Epithelial cell of esophagus (primary cell): ENCODE data around the gene INHBE.
"Not testable (repeated sequence)": the region's sequence is repeated elsewhere in the genome, so short reads cannot be mapped to it uniquely, and the experiment has no call there.

ENCODE experiments used
- DNase-seq: peaks from one replicate; pipeline ENCODE4 v3.0.0; 2010; ENCODE audit warnings: low read depth
- H3K4me3 ChIP-seq: 2 replicates; pipeline ENCODE4 v1.5.1; 2011; ENCODE audit warnings: mild to moderate bottlenecking, low read length, control low read depth
- TF ChIP-seq, protein P1 (sequence below): IDR thresholded peaks from 2 replicates; pipeline ENCODE4 v1.5.1; 2011; ENCODE audit warnings: low read depth, mild to moderate bottlenecking, low read length, control low read depth, inconsistent platforms; ENCODE audit not compliant: insufficient read depth; ENCODE audit errors: missing control alignments

Gene INHBE

GRCh38 chr12:57490126-57490525 lies 35.0 kb downstream of the INHBE start:
- no peak overlapping the region for H3K4me3 ChIP-seq
- DNase-seq = no peak
- TF ChIP-seq, protein P1, sequence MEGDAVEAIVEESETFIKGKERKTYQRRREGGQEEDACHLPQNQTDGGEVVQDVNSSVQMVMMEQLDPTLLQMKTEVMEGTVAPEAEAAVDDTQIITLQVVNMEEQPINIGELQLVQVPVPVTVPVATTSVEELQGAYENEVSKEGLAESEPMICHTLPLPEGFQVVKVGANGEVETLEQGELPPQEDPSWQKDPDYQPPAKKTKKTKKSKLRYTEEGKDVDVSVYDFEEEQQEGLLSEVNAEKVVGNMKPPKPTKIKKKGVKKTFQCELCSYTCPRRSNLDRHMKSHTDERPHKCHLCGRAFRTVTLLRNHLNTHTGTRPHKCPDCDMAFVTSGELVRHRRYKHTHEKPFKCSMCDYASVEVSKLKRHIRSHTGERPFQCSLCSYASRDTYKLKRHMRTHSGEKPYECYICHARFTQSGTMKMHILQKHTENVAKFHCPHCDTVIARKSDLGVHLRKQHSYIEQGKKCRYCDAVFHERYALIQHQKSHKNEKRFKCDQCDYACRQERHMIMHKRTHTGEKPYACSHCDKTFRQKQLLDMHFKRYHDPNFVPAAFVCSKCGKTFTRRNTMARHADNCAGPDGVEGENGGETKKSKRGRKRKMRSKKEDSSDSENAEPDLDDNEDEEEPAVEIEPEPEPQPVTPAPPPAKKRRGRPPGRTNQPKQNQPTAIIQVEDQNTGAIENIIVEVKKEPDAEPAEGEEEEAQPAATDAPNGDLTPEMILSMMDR = no peak

DNA sequence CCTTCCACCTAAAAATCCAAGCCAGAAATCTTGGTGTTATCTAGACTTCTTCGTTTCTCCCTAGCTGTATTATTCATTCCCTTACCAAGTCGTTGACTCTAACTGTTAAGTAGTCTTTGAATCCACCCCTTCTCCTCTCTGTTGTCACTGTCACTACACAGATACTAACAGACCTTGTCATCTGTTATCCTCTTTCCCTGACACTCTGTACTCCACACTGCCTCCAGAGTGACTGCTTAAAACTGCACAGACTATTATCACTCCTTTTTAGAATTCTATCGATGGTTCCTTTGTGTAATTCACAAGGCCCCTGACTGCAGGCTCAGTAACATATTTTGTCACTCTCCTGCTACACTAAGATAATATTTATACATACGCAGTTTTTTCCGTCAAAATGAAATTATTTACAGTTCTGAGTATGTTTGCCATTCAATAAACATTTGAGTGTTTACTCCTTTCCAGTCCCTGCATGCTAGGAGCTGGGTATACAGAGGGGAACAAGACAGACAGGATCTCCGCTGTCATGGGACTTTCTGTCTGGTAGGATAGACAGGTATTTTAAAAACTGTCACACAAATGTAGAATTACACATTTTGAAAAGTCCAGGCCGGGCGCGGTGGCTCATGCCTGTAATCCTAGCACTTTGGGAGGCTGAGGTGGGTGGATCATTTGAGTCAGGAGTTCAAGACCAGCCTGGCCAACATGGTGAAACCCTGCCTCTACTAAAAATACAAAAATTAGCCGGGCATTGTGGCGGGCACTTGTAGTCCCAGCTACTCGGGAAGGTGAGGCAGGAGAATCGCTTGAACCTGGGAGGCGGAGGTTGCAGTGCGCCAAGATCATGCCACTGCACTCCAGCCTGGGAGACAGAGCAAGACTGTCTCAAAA lies 36.5 kb downstream of the INHBE start:
- TF ChIP-seq, protein P1 = no peak
- no peak for DNase-seq
- no peak overlapping the region for H3K4me3 ChIP-seq

- not testable (repeated sequence) for DNase-seq
Measured at GRCh38 chr12:57495051-57495701, 40.1 kb downstream of the INHBE start.

DNA sequence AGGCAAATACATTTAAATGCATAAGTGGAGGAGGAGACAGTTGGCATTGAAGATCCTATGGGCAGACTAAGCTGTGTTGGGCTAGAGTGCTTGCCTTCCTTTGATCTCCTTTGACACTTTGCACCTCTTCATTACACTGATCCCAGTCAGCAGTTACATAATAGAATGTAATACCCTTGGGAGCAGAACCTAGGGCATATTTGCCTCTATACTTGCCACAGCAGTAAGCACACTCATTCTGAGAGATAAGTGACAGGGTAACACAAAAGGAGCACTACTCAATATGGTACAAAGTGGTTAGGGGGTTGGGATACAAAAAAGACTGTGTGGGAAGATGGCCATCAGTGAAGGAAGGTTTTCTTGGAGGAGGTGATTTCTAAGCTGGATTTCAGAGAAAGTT lies 41.7 kb downstream of the INHBE start:
- TF ChIP-seq, protein P1 = no peak
- H3K4me3 ChIP-seq = no peak overlapping the region
- no peak for DNase-seq

More at GRCh38 chr12:57495051-57495701, 40.1 kb downstream of the INHBE start:
- not testable (repeated sequence) for H3K4me3 ChIP-seq

GRCh38 chr12:57497223-57498131 lies 42.4 kb downstream of the INHBE start:
- no peak for DNase-seq
- TF ChIP-seq, protein P1 = no peak
- H3K4me3 ChIP-seq = no peak overlapping the region

DNA sequence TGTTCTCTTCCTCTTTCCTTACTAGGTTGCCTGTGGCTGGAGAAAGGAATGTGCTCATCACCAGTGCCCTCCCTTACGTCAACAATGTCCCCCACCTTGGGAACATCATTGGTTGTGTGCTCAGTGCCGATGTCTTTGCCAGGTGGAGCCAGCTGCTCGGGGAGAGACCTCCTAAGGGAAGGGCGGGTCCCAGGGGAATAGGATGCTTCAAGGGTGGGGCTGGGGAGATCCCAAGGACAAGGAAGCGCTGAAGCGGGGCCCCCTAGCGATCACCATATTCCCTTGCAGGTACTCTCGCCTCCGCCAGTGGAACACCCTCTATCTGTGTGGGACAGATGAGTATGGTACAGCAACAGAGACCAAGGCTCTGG lies 43.0 kb downstream of the INHBE start:
- TF ChIP-seq, protein P1 = no peak
- H3K4me3 ChIP-seq = no peak overlapping the region

GRCh38 chr12:57498571-57498970 lies 43.5 kb downstream of the INHBE start:
- DNase-seq = no peak
- TF ChIP-seq, protein P1 = no peak
- H3K4me3 ChIP-seq = no peak overlapping the region

More for the DNA sequence above, 43.0 kb downstream of the INHBE start:
- DNase-seq = no peak
